NCI-H2227 (cell line): Measurements from ENCODE around the gene ZNF829.
A peak's percentile ranks its signal among the peaks of the same experiment; 100 is the strongest.

Experiments
- DNase-seq: peaks from one replicate; lab custom pipeline; 2025; ENCODE audit not compliant: unreplicated experiment; lab: John Stamatoyannopoulos, UW

Gene ZNF829

GRCh38 chr19:36915992-36916830 is at the start of gene ZNF829, which contains the start of gene ZNF568:
Gene ZNF829, minus strand, starts transcription at chr19:36916291. Its CDS starts 1,124 bp downstream, at chr19:36915167.
Gene ZNF568, plus strand, starts transcription at chr19:36916332. Its CDS starts 6,439 bp downstream, at chr19:36922771.
- DNase-seq = peak; percentile 88

- DNase-seq = peak; percentile 17
These were observed 47.2 kb upstream of the ZNF829 start for GRCh38 chr19:36963280-36963679.

GRCh38 chr19:36962346-36962745 is 46.3 kb upstream of the ZNF829 start:
- no peak for DNase-seq

- no peak for DNase-seq
These were observed 34.4 kb upstream of the ZNF829 start for GRCh38 chr19:36950335-36951119.

- DNase-seq = no peak
These were observed 23.1 kb upstream of the ZNF829 start for GRCh38 chr19:36939153-36939552.

GRCh38 chr19:36931684-36932083 is 15.6 kb upstream of the ZNF829 start:
- DNase-seq = no peak

- DNase-seq = no peak
These were observed 2.0 kb upstream of the ZNF829 start for GRCh38 chr19:36918090-36918489.

- peak; percentile 16 for DNase-seq
These were observed 900 bp upstream of the ZNF829 start for GRCh38 chr19:36916991-36917390.

GRCh38 chr19:36898422-36898821 is 17.7 kb downstream of the ZNF829 start:
- DNase-seq = no peak

GRCh38 chr19:36894849-36895383 is 21.2 kb downstream of the ZNF829 start:
- DNase-seq = no peak

GRCh38 chr19:36891768-36892357 is 24.2 kb downstream of the ZNF829 start:
- DNase-seq = no peak

- no peak for DNase-seq
These were observed 38.8 kb downstream of the ZNF829 start for GRCh38 chr19:36876993-36877938.

- no peak for DNase-seq
These were observed 64.2 kb downstream of the ZNF829 start for GRCh38 chr19:36851898-36852297.

GRCh38 chr19:36850559-36851442 is 65.3 kb downstream of the ZNF829 start, which contains the start of gene ZNF345:
Gene ZNF345, plus strand, starts transcription at chr19:36850876. Its CDS starts 25,955 bp downstream, at chr19:36876831.
- peak; percentile 93 for DNase-seq

- peak; percentile 83 for DNase-seq
These were observed 66.2 kb downstream of the ZNF829 start for GRCh38 chr19:36849701-36850558.

GRCh38 chr19:36847968-36848367 is 68.1 kb downstream of the ZNF829 start:
- no peak for DNase-seq

GRCh38 chr19:36838784-36839324 is 77.2 kb downstream of the ZNF829 start:
- no peak for DNase-seq
